NCI-H69 (cell line): ENCODE measurements around the gene LRRK1.

Experiments
- DNase-seq: peaks from one replicate; lab custom pipeline; 2025; lab: John Stamatoyannopoulos, UW

LRRK1 gene

DNA sequence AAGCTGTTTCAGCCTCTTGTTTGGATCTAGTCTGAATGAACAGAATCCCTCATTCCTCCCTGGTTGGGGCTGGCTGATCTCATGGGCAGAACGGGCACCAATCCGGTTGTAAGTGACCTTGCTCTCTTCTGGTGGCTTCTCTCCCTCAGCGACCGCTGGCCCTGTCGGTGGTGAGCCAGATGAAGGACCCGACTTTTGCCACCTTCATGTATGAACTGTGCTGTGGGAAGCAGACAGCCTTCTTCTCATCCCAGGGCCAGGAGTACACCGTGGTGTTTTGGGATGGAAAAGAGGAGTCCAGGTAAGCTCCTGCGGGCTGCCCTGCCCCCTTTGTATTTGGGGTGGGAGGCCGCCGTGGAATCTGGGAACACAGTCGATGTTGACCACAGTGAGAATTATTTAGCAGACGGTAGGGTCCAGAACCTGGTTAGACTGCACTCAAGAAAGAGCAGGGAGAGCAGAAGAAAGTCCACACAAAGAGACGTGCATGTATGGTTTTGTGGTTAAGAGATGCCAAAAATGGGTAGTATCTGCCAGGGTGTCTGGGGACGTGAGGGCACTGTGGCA, 138.8 kb downstream of the LRRK1 start:
- no peak for DNase-seq

DNA sequence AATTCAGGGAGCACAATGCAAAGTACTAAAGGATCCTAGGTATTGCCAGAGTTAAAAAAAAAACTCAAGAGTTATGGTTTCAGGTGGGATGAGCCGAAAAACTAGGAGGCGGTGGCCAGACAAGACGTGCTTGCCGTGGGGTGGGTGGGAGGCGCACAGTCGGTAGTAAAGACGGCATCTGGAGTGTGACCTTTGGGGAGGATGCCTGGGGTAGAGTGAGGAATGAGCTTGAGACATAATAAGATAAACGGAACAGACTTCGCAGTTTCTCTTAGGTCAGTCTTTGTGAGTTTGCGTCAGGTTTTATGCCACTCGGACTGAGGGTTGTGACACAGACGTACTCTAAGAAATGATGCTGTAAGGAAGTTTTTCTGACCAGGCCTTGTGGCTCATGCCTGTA, 139.6 kb downstream of the LRRK1 start:
- DNase-seq, result no peak

DNA sequence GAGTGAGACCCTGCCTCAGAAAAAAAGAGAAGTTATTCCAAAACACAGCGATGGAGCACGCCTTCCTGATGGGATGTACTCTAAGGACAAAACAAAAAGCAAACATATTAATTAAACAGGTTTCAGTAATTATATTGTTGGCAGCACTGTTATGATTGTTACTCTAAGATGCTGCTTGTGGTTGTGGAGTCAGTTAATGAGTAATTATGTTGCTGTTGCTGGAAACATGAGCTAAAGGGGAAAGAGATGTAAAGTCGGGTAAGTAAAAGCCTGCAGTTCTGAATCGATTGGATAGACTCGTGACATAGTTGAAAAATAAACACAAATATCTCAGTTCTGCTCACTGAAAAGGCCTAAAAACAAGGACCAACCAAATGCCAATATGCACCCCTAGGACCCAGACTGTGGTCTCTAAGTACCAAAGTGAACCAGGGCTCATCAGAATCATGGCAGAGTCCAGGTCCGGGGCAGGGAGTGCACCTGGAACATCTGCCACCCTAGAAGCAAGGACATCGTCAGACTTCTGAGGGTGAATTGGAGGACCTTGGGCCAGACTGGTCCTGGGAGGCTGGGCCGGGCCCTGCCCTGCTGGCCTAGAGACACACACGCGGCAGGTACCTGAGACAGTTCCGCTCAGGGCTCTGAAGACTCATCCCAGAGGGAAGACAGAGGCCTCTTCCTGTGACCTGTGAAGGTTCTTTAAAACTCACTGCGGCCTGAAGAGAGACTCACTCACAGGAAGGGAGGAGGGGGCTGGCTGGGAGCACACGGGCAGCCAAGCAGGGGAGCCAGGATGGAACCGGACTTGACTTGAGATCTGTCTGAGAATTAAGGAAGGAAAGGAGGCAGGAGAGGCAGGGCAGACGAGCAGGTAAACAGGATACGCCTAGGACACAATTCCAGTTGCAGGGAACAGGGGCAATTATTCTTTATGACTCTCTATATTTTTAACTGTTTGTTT, 140.5 kb downstream of the LRRK1 start:
- DNase-seq, result no peak

DNA sequence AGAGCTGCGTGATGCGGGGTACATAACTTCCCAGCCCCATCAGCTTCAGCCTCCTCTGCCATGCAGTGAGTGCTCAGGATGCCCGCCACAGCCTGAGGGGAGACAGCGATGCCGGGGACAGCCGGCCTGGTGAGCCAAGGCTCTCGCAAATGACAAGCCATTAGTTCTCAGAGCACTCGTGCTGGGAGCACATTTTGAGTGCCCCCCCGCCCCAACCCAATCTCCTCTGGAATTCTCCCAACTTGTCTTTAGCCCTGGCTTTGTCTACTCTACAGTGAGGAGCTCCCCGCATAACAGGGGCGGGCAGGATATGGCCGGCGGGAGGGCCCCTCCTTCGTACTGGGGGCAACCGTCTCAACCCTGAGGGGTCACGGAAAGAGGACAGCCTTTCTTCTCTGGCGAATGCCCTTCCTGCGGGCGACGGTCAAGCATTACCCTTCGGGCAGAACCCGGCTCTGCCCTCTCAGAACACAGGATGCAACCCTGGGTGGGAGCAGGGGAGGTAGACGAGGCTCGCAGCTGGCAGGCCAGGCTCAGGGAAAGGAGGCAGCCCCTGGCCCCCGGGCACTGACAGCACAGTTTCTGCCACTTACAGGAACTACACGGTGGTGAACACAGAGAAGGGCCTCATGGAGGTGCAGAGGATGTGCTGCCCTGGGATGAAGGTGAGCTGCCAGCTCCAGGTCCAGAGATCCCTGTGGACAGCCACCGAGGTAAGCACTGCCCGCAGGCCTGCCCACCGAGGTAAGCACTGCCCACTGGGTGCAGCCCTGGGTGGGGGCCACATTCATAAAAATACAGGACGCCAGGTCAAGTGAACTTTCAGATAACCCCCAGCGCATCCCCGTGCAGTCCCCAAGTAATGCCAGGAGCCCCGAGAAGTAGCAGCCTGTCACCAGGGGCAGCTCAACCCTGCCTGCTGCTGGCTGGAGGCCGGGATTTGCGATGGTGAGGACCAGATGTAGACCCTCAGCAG, 141.7 kb downstream of the LRRK1 start:
- no peak for DNase-seq

DNA sequence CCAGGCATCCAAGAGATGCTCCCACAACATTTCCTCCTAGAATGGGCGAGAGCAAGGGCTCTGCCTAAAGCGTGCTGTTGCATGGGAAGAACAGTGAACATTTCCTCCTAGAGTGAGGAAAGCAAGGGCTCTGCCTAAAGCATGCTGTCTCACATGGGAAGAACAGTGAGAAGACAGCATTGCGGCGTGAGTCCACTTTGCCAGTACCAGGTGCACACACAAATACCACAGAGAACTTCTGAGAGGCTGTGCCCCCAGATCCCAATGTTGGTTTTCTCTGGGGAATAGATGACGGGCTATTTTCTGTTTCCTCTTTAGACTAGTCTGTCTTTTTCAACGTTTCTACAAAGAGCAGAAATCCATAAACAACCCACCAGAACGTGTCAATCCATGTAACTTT, 142.9 kb downstream of the LRRK1 start:
- DNase-seq, result no peak

DNA sequence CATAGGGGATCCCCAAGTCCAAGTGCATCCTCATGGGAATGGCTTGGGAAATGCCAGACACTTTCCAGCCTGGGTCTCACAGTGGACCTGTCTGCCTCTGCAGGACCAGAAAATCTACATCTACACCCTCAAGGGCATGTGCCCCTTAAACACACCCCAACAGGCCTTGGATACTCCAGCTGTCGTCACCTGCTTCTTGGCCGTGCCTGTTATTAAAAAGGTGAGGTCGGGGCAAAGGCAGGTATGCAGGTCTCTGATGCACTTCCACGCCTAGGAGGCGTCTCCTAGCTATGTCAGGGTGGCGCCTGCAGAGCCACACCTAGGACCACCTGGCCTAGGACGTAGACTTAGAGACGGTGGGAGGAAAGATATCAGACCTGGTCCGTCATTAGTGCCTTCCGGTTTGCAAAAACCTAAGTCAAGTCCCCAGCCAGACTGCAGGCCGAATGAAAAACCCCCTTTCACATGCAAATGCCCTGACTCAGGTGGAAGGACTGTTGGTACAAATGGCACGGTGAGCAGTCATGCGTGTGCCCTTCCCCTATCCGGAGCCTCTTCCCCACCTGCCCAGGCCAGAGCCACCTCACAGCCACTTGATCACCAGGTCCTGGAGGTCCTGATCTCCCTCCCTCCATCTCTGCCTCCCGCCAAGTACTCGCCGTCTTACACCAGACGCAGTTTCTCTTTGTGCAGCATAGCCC, 143.5 kb downstream of the LRRK1 start:
- no peak for DNase-seq

DNA sequence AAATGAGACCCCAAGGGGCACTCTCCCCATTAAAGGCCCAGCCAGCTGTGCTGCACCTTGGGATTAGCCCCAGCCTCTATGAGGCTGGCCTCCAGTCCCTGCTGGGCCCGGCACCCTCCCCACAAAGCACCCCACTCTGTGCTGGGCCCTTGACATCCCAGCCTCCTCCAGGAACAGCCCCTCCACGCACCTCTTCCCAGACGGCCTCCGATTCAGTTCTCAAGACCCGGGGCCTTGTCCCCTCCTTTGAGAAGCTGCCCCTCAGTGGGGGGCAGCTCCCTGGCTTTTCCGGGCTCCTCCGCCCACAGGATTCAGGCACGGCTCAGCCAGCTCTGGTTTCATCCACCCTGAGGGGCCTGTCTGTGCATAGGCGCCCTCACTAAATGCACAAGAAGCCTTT, 144.1 kb downstream of the LRRK1 start:
- DNase-seq, result no peak

DNA sequence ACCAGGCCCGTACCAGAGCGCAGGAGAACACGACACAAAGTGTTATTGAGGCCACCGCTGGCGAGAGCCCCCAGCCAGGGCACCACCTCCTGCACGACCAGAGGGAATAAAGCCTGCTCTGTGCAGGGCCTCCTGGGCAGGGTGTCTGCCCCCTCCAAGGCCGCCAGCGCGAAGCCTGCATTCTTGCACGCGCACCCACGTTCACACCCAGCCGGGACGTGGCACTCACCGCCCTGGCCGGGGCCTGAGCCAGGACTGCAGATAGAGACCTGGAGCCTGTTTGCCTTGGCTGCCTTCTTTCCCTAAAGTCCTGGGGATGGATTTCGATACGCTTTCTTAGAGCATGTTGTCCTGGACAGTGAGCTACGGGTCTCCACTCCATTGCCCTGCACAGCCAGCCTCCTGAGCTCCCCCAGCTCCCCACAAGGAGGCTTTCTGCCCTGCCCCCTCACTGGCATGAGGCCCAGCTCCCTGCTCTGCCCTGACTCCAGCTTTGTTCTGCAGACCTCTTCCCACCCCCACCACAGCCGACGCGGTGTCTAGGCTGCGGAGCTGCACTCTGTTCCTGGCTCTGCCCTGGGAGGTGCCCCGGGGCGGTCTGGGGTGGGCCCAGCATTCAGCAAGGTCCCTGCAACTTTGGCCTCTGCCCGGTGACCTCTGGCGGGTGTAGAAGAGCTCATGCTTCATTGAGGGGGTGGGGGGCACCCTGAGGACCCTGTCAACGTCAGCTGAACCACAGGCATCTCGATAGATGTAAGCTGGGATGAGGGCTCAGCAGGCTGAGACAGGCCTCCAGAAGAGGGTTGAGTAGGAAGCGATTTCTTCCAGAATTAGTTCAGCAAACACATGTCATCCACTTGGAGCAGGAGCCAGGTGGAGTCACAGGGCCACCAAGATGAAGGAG, 145.0 kb downstream of the LRRK1 start:
- no peak for DNase-seq

DNA sequence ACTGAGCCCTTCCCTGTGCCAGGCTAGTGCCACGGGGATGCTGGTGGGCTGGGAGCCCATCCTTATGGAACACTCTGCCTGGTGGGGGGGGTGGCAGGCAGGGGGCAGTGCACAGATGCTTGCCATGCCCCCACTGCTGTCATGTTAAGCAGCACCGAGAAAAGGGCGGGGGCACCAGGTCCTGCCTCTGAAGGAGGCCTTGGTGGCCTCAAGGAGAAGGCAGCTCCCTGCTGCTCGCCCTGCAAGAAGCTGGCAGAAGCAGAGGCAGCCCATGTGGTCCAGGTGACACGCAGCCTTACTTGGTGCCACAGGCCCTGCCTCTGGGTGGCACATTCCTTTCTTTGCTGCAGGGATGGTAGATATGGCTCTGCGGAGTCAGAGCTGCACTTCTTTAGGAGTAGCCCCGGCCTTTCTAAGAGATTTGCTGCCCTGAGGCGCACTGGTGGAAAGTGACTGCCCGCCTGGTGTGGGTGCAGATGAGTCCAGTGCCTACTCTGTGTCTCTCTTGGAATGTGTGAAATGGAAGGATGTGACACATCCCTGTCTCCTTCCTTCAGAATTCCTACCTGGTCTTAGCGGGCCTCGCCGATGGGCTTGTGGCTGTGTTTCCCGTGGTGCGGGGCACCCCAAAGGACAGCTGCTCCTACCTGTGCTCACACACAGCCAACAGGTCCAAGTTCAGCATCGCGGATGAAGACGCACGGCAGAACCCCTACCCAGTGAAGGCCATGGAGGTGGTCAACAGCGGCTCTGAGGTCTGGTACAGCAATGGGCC, 145.8 kb downstream of the LRRK1 start:
- no peak for DNase-seq

DNA sequence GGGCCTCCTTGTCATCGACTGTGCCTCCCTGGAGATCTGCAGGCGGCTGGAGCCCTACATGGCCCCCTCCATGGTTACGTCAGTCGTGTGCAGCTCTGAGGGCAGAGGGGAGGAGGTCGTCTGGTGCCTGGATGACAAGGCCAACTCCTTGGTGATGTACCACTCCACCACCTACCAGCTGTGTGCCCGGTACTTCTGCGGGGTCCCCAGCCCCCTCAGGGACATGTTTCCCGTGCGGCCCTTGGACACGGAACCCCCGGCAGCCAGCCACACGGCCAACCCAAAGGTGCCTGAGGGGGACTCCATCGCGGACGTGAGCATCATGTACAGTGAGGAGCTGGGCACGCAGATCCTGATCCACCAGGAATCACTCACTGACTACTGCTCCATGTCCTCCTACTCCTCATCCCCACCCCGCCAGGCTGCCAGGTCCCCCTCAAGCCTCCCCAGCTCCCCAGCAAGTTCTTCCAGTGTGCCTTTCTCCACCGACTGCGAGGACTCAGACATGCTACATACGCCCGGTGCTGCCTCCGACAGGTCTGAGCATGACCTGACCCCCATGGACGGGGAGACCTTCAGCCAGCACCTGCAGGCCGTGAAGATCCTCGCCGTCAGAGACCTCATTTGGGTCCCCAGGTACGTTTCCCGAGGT, 146.5 kb downstream of the LRRK1 start:
- DNase-seq, result no peak

DNA sequence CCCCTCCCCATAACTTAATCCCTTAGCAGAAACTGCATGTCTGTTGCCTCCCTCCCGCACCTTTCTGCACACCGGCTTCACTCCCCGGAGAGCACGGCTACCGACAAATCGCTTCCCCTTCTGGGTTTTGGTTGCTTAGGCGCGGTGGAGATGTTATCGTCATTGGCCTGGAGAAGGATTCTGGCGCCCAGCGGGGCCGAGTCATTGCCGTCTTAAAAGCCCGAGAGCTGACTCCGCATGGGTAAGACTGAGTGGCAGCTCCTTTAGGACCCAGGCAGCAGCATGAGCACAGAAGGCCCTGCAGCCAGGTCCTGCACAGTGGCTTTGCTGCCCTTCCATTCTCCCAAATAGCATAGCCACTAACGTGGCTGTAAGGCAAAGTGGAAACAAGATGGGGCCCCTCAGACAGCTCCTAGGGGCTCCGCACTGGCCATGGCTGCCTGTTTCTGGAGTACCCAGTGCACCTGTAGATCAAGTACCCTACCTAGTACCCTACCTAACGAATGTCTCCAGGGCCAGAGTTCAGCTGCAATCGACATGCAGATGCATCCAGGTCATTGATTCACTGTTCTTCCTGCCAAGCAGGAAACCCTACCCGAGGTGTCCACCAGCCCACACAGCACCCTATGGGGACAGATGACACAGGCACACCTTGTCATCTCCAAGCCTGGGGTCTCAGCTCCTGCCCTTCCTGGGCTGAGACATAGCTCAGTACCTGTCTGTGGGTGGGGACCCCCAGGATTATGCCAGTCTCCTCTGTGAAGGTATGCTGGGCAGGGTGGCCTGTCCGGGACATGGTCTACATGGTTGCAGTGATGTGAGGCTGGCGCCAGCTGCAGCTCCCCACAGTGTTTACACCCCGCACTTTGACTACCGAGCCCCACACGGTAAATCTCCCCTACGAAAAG, 147.6 kb downstream of the LRRK1 start:
- DNase-seq, result no peak

DNA sequence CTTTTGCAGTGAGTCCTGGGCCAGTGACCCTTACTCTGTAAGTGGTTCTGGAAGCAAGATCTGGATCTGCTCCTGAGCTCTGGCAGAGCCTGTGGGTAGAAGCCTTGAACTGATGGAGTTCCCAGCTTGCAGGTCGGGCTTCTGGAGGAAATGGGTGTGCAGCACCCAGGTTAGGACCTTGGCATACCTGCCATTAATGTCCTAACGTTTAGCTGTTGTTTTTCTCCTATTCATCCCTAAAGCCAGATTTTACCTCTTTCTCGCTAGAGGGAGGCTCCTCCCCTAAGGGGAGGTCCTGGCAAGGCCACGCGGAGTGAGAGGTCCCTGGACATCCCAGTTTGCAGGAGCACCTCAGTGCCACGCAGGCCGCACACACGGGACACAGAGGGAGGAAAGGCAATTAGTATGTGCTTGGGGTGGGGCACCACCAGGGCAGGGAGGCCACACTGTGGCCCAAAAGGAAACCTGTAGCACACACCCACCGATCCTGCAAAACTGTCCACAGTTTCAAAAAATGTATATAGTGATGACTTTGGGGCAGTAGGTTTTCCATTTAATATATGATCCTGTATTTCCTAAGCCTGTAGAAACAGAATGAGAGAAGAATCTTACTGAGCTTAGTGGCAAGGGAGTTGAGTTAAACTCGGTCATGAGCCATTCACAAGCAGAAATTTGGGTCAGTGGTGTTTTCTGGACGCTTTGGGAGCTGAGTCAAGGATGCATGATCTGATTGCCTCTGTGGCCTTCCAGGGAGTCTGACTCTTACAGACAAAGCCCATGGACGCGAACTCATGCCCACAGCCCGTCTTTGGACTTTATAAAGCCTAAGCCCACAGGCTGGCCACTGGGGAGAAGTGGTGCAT, 148.7 kb downstream of the LRRK1 start:
- DNase-seq, result no peak

DNA sequence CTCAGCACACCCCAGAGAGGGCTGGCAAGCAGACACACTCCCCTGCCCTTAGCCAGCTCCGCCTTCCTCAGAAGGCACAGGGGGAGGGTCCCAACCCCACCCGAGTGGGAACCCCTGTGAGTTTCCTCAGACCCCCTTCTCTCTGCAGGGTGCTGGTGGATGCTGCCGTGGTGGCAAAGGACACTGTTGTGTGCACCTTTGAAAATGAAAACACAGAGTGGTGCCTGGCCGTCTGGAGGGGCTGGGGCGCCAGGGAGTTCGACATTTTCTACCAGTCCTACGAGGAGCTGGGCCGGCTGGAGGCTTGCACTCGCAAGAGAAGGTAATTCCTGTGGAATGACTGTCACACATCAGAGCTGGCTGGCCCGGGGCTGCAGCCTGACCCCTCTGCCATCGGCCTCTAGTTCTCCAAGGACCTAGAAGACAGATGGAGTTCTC, 149.4 kb downstream of the LRRK1 start:
- DNase-seq, result no peak

DNA sequence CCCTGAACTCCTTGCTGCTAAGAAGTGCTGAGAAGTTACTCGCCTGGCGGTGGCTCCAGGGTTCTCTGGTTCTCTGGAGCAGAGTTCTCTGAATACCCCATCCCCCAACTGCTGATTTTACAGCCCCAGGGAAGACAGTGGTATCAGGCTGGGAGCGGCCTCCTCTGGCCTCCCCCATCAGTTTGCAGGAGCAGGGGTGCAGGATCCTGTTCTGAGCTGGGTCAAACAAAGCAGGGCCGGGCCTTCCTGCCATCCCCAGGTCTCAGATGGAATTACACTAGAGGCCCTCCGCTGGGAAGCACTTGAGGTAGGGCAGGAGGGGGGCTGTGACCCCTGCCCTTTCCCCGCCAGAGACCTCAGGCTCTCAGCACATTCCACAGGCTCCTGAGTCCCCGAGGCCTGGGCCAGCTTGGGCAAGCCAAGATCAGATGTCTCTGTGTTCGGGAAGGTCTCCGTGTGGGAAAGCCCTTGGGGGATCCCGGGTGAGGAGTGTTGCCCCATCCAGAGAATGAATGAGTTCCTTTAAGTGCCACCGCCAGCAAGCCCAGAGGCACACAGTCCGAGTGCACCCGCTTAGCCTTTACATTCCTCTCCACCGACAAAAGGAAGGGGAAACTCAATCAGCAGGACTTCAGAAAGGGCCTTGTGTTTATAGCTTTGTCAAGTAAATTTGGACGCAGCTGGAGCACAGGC, 149.9 kb downstream of the LRRK1 start:
- DNase-seq, result no peak

DNA sequence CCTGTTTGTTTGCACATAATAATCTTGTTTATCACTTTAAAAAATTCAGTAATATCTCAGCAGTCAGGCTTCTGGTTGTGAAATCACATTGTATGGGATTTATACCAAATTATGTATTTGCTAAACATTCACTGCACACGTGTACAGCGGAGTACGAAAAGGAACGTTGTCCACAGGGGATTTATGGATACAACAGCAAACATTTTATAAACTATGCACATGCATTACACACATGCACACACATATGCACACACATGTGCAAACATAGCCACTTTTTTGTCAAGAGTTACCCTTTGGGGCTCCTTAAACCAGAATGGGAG, 150.5 kb downstream of the LRRK1 start:
- no peak for DNase-seq

DNA sequence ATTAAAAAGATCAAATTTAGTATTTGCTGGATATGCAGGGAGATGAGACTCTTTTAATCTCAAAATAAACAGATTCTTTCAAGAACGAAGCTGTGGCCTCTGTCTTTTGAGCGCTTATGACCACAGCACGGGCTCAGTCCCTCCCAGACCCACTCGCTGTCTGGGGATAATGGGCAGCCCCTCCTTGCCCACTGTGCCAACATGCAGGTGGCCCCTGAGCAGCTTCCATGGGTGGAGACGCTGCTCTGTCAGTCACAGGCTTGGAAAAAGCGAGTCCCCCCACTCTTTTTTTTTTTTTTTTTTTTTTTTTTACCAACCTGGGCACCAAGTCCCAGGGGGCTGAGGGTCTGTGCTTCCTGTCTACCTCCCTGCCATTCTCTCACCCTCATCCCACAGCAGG, 150.9 kb downstream of the LRRK1 start:
- no peak for DNase-seq
